HS-5 (cell line): ENCODE results near the gene DHX8.

ENCODE experiments used
- DNase-seq: peaks from one replicate; pipeline ENCODE4 v3.0.0-alpha.2; 2012; ENCODE audit warnings: low read depth

DHX8 gene

DNA sequence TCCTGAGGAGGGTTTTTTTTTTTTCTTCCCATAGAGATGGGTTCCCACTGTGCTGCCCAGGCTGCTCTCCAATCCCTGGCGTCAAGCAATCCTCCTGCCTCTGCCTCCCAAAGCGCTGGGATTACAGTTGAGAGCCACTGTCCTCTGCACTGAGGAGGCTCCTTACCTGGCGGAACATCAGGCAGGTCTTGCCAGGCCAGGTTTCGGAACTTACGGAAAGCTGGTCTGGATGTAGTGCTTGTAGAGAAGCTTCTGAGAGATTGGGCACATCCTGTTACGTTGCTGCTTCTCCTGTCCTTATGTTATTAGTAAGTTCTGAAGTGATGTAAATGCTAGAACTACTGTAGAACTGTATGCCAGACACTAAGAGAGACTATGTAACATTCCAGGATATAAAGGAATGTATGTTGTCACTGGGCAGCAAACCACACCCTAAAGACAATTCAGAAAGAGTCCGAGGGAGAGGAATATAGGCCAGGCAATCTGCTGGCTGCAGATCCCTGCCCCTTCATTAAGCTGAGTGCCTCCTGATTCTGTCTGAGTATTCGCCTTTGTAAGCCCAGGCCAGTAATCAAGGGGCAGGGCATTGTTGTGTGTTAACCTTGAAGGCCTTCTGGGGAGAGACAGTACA lies 41.3 kb downstream of the DHX8 start:
- DNase-seq: no peak

DNA sequence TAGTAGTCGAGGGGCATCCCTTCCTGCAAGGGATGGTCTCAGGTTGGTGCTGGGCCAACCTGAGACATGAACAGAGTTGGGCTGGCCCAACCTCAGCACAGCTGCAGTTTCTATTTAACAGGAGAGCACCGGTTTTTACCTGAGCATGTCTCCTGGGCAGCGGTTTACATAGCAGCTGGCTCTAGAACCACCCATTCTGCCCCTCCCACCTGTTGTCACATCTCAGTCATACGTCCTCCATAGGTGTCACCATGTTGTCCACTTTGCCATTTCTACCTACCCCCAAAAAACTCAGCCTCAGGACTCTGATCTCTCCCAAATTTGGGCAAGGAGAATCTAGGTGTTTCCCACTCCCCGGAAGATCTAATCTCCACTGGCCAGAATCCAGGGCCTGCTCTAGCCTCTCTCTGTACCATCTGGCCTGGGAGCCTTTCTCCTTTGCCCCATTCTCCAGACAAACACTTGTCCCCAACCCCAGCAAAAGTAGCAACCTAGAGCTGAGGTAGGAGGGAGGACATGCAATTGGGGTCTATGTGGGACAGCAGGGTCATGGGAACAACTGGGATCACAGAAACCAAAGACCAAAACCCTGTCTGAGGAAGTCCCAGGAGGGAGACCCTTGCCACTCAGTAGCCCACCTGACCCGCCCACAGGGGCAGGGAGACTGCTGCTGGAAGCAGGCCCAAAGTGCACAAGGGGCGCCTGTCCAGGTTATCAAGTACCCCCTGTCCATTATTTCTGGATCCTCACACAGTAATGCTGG lies 43.3 kb downstream of the DHX8 start:
- no peak for DNase-seq

DNA sequence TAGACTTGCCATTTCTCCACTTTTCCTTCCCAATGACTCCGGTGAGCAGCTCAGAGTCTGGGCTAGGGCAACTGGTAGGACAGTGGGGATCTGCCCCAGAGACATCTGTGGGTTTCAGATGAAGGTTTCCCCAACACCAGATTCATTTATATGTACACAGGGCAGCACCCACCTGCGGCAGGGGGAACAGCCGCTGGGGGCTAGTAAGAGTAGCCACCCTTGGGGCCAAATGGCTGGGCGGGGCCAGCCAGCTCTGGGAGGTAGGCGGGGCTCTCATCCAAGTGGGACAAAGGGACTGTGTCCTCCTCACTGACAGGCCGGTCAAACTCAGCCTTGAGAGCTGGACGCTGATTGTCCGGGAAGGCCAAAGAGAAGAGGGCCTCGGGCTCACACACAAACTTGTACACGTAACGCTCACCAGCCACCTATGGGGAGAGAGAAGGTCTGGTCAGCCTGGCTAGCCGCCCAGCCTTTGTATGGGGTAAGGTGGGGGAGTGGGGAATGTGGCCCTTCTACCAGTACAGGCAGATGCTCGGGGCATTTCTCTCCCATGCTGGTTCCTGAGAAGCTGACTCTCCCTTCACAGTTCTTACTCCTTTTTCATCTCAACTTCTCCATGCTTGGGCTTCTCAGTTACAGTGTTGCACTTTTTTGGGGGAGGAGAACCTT lies 44.7 kb downstream of the DHX8 start:
- no peak for DNase-seq

DNA sequence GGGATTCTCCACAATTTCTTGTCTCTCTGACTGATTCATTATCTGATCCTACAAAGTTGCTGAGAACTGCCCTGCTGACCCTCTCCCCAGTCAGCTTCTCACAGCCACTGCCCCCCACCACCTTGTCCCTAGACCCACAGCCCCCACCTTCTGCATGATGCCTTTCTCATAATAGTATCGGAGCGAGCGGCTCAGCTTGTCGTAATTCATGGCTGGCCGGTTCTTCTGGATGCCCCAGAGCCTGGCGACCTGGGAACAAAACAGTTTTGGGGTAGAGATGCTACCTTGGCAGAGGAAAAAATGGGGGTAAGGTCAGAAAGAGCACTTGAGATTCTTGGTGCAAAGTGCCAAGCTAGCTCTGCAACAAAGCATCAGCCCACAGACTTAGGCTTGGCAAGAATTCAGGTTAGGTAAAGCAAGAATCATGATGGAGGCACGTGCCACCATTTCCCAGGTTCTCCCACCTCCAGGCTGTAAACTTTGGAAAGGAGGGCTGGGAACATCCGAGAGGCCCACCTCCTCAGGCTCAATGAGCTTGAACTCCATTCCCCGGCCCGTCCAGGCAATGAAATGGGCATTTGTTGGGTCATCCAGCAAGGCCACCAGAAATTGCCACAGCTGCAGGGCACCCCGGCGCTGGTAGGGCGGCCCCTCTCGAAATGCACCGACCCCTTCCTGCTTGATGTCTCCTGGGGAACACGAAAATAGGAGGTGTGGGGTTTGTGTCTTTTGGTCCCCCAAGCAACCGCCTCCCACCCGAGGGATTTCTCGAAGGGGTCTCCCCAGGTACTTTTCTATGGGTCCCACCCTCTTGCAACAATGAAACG lies 45.4 kb downstream of the DHX8 start:
- DNase-seq: no peak

DNA sequence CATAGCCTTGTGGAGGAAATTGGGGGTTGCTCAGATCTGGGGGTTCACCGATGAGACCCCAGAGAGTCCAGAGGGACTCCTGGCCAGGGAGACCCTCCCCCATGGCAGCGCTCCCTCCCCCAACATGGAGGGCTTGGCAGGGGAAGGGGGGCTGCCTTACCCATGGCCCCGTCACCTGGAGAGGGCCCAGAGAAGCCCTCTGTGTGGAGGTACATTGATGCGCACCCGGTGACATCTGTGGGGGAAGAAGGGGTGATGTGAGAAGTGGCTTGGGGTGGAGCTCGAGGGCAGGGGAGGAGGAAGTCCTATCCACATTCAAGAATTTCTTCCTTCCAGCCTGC lies 46.1 kb downstream of the DHX8 start:
- no peak for DNase-seq

DNA sequence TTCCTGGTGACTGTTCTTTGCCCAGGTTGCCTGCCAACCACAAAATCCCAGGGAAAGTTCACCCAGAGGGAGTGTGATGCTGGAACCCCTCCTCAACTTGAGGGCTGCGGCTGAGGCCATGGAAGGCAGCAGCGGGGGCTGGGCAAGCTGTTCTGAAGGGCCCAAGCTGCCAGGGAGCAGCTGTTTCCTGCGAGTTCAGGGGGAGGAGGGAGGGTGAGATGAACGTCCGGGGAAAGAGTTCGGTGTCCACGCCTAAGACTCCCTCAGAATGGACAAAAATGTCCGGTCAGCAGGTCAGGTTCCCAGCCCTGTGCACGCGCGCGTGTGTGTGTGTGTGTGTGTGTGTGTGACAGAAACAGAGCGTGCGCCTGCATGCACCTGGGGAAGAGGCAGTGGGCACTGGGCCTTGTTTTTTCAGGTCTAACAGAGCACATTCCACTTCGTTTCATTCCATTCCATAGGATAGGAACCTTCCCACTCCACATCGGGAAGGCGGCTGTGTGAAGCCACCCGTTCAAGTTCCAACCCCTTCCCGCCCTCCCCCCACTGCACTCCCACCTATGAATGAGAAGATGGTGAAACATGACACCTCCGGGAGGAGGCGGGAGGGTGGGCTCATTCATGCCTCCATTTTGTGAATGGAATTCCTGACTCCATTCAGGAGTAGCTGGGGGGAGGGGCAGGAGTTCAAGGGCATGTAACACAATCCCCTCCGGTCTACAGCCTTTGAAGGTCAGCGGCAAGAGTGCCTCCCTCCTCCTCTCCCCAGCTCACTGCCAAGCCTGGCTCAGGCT lies 46.7 kb downstream of the DHX8 start:
- DNase-seq: no peak

DNA sequence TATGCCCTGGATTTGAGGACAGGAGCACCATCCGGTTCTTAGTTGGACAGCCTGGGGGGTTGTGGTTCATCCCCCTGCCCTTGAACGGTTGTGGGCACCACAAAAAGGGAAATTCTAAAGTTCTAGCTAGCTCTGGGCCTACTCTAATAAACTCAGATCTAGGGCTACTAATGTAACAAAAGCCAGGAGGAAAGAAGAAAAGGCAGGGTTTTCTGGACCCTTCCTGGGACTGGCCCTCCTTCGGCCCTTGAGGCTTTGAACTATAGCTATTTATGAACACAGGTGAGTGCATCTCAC lies 47.3 kb downstream of the DHX8 start:
- no peak for DNase-seq

DNA sequence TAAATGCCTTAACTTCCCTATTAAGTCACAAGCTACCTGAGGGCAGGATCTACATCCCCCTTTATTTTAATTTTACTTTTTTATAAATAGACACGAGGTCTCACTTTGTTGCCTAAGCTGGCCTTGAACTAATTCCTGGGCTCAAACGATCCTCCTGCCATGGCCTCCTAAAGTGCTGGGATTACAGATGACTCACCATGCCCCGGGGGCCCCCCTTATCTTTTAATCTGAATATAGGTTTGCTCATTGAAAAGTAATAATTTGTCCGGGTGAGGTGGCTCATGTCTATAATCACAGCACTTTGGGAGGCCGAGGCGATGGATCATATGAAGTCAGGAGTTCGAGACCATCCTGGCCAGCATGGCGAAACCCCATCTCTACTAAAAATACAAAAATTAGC lies 48.2 kb downstream of the DHX8 start:
- DNase-seq: no peak

DNA sequence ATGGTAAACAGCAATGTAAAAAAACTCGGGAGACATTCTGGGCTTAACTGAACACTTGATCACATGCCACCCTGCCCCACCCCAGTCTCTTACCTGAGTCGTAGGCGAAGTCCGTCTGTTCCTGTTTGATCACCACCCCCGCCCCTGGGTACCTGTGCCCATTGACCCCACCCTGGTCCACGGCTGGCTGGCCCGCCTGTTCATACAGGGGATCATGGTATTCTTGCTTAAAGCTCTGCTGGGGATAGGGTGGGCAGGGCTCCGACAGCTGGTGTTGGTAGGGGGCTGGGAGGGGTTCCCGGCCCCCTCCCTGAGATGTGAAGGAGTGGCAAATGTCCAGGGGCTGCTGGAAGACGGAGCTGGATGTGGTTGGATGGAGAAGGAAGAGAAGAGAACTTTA lies 48.8 kb downstream of the DHX8 start:
- DNase-seq: no peak

DNA sequence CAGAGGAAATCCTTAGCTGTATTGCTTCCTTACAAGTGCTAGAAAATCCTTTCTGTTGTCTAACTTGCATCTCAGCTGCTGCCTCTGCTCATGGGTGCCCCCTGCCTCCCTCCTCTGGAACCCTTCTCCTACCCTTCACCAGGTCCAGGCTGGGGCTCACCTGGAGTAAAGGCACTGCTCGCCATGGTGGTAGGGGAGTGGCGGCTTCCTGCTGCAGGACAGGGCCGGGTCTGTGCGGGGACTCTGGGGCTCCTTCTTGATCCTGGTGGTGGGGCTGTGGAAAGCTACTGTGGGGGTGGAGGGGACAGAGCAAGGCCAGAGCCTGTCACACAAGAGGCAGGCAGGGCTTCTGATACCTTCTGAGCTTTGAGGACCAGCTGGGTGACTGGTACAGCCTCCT lies 49.9 kb downstream of the DHX8 start:
- no peak for DNase-seq

DNA sequence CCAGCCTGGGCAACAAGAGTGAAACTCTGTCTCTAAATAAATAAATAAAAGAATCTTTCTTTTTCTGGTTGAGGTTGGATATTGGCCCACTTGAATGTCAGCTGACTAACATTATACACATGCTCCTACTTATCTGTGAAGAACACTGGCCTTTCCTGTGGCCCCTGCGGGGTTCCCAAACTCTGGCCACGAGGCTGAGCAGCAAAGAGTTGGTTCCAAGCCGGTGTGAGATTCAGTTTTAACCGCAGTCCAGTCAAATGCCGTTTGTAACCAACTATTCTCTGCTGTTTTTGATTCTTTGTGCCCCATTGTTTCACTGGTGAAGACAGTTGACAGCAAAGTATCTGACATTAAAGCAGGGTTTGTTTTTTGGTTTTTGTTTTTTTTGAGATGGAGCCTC lies 51.1 kb downstream of the DHX8 start:
- no peak for DNase-seq

DNA sequence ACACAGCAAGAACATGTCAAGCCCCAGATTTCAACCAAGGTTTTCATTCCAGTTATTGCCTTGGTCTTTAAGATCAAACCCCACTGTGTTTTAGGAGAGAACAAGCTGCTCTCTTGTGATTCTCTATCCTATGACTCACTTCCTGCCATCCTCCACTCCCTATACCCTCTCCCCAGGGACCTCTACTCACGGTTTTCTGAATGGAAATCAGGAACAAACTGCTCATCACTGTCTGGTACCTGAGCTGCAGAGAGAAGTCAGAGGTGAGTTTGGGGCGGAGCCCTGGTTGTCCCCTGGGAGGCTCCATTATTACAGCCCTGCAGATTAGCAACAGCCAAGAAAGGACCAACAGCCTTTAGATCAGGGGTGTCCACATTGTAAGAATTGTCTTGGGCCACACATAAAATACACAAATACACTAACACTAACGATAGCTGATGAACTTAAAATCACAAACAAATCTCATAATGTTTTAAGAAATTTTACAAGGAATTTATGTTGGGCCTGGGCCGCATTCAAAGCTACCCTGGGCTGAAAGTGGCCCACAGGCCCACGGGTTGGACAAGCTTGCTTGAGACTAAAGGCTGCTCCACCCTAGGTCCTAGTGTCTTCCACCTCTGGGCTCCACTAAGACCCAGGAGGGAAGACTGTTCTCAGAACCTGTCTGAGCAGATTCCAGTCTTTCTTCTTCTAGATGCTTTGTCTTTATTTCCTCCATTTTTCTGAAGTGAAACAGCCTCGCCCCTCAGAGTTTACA lies 52.6 kb downstream of the DHX8 start:
- DNase-seq: no peak

DNA sequence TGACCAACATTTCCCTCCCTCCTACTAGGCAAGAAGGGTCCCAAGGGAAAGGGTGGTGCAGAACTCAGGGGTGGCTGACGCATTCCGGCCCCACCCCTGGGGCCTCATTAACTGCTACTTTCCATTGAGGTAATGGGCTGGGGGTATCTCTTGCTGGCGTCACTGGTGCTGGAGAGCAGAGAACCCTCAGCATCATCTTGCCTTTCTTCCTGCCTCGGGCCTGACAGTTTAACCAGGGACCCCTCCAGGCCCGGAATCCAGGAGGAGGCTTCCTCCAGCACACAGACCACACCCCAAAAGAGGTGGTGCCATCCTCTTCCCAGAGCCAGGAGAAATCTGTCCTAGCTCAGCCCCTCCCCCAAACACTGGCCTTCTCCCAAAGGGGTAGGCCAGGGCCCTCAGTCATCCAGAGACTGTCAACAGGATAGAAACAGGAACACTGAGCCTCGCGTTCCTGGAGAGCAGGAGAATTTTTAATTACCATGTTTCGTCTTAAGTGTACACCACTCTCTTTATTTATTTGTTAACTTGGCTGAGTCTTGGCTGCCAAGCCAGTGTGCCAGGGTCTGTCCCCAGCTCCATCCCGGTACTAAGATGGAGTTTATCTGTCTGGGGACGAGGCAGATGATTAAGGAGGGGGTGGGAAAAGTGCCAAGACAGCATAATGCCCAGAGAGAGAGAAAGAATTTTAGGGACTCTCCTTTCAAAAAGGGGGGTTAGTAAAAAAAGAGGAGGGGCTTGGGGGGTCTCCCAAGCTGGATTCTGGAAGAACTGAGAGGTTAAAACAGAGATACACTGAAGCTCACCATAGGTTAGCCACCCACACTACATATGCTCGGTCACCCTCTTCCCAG lies 57.3 kb downstream of the DHX8 start:
- DNase-seq: no peak

DNA sequence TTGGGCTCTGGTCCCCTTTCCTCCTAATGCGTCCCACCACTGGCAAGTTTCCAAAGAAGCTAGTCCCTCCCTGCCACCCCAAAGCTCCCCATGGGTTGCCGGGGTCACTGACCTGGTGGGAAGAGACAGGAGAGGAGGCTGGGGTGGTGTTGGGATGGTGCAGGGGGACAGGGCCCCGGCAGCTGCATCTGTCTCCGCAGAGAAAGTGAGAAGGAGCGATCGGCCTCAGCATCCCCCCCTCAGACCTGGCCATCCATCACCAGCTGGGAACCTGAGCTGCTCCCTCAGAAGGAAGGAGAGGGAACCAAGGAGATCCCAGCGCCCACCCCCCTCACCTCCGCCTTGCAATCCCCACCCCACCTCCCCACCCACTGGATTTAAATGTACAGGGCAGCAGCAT lies 59.1 kb downstream of the DHX8 start:
- DNase-seq: no peak

DNA sequence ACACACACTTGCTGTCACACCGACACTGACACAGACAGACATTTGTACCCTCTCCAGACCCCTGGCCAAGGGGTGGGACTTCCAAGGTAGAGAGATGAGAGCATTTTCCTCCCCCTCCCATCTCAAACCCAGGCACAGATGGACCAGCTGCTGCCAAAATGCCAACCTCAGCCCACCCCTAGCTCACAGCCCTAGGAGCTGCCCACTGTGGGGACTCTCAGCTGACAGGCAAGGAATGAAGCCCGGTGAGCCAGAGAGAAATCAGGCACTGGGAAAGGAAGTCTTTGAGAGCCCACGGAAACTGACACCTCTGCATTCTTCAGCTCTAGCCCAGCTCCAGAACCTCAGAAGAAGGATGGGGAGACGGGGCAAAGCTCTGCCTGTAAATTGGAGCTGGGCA lies 59.5 kb downstream of the DHX8 start:
- no peak for DNase-seq

DNA sequence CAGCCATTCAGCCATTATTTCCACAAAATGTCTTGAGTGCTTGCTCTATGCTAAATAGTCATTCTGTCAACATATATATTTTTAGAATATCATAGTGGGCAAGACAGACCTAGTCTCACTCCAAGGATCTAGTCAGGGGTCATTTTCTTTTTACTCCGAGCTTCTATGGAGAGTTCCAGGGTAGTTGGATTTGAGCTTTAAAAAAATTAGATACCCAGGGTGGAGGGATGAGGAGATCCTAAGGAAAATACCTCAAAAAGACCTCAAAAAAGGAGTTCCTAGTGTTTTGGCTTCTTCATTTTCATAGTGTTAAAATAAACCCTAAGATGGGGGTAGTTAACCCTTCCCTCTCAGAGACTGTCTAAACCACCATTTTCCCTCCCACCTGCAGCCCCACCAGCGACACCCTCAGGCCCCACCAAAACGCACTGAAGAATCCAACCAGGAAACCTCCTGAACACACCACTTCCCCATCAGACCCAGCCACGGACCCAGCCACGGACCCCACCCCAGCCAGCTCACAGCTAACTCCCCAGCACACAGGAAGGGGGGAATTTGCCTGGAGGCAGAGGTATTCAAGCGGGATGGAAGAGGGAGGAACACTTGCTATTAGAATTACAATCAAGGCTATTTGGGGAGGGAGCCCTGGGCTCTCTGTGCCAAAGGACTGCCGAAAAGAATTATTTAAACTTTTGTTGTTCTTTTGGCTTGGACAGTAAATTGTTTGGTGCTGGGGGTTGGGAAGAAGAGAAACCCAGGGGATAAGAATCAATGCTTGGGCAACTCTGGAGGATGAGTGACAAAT lies 60.2 kb downstream of the DHX8 start:
- DNase-seq: no peak

DNA sequence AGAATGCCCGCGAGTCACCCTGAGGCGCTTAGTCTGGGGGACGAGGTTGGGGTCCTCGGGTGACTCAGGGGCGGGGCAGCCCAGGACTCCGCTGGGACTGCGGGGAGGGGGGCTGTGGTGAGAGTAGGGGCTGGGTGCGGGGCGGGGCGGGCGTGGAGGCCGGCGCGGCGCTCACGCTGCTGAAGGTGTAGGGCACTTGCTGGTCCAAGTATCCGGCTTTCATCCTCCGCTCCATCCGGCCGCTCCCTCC lies 61.5 kb downstream of the DHX8 start:
- no peak for DNase-seq

DNA sequence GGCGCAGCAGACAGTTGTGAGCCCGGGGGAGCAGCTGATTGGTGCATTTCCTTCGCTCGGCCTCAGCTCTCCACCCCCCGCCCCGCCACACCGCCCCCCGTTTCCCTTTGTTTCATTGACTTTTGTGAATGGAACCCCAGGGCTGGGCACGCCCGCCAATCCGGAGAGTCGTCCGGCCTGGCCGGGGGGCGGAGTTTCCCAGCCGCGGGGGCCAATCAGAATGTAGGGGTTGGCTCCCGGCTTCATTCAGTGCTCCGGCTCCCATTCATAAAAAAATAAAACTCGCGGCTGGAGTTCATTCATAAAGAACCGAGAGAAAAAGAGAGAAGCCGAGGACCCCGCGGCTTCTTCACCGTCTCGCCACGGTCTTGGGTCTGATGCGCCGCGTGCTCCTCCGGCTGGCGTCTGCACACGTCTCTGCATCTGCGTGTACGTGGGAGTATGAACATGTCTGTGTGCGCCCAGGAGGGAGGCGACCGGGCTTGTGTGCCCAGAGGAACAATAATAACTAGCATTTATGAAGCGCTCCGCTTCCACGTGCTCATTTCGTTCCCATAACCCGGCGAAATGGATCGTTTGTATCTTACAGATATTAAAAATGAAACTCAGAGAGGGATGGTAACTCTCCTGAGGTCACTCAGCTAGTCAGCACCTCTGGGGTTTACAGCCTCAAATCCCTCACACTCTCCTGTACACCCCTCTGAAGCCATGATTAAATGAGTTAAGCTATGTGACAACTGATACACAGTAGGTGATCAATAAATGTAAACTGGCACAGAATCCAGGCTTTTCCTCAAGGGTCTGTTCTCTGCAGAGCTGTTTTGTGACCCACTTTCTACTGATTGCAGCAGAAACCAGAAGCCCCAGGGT lies 62.8 kb downstream of the DHX8 start, which contains the start of gene ETV4:
Gene ETV4 (minus strand): TSS at position 22 of the 870 bp plus-strand sequence. CDS start 723 bp downstream, outside the sequence.
- DNase-seq: peak; percentile 68

DNA sequence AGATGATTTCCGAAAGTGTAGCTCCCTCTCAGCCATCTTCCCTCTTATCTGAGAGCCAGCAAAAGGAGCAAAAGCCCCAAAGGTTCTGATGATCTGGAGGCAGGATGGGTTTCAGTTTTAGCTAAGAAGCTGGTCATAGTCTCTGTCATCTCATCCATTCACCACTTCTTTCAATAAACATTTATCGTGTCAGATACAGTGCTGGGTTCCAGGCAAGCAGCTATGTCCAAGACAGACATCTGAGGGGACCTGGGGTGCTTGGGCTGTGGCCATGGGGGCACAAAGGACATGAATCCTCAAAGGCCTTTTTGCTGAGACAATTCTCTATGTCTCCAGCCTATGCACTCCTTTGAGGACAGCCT lies 63.4 kb downstream of the DHX8 start:
- DNase-seq: no peak
